K562 (cell line): ENCODE data around the gene ABCA1.

Experiments used
- ATF1 ChIP-seq, 2 experiments: fragments of 450-650 bp in 1 of 2; IDR thresholded peaks; 2 replicates each; pipeline ENCODE4 v1.6.1; 2016; ENCODE audit warnings: missing compliant biosample characterization in 1 of 2, missing genetic modification characterization in 1 of 2
- FOS ChIP-seq: IDR thresholded peaks from 3 replicates; pipeline ENCODE4 v1.6.1; 2011; ENCODE audit not compliant: insufficient read length; ENCODE audit errors: extremely low read depth
- HDAC8 ChIP-seq: fragments of 450-650 bp; IDR thresholded peaks from 2 replicates; pipeline ENCODE4 v1.6.1; 2016; ENCODE audit warnings: mild to moderate bottlenecking, missing genetic modification characterization, moderate library complexity, missing compliant biosample characterization
- MED1 ChIP-seq: sonication (generic); formaldehyde crosslinking; IDR thresholded peaks from 2 replicates; pipeline ENCODE4 v1.8.1; 2023; ENCODE audit warnings: missing genetic modification reagents, borderline replicate concordance
- PTBP1 ChIP-seq: fragments of 200-400 bp; formaldehyde crosslinking; IDR thresholded peaks from 2 replicates; pipeline ENCODE4 v1.6.1; 2017; ENCODE audit warnings: low read depth, low read length
- RBBP5 ChIP-seq: fragments of 200-600 bp; sonication (generic); IDR thresholded peaks from 2 replicates; pipeline ENCODE4 v1.6.1; 2012; ENCODE audit warnings: borderline replicate concordance, mild to moderate bottlenecking, low read length, control low read depth, inconsistent platforms; ENCODE audit not compliant: insufficient read depth, poor library complexity, severe bottlenecking
- TCF7L2 ChIP-seq: fragments of 150-350 bp; IDR thresholded peaks from 2 replicates; pipeline ENCODE4 v1.6.1; 2016; ENCODE audit warnings: low read depth, mild to moderate bottlenecking, low read length, moderate library complexity
- ZNF239 ChIP-seq: fragments of 250-450 bp; sonication (Bioruptor Pico); IDR thresholded peaks from 2 replicates; pipeline ENCODE4 v1.4.0; 2020; ENCODE audit warnings: mild to moderate bottlenecking
- TF ChIP-seq, protein P1 (sequence below), 3 experiments: IDR thresholded peaks in 2 of 3; conservative IDR thresholded peaks in 1 of 3; 2 replicates each; pipeline ENCODE4 v1.5.1; 2011 to 2012; ENCODE audit warnings: low read length in 3 of 3, mild to moderate bottlenecking in 3 of 3, control low read depth in 2 of 3, improper control_type of control experiment in 1 of 3, inconsistent platforms in 1 of 3, low read depth in 1 of 3, mixed read lengths in 1 of 3, moderate library complexity in 1 of 3; ENCODE audit not compliant: insufficient read depth in 2 of 3
- TF ChIP-seq, protein P2 (sequence below): sonication (generic); formaldehyde crosslinking; IDR thresholded peaks from 2 replicates; pipeline ENCODE4 v1.9.0; 2022; ENCODE audit warnings: mild to moderate bottlenecking, missing genetic modification reagents
- TF ChIP-seq, protein P3 (sequence below): IDR thresholded peaks from 2 replicates; pipeline ENCODE4 v1.6.1; 2016; ENCODE audit warnings: missing genetic modification characterization, missing compliant biosample characterization
- TF ChIP-seq, protein P4 (sequence below): fragments of 450-650 bp; formaldehyde crosslinking; IDR thresholded peaks from 2 replicates; pipeline ENCODE4 v1.4.0; 2020; ENCODE audit warnings: mild to moderate bottlenecking

DNA sequence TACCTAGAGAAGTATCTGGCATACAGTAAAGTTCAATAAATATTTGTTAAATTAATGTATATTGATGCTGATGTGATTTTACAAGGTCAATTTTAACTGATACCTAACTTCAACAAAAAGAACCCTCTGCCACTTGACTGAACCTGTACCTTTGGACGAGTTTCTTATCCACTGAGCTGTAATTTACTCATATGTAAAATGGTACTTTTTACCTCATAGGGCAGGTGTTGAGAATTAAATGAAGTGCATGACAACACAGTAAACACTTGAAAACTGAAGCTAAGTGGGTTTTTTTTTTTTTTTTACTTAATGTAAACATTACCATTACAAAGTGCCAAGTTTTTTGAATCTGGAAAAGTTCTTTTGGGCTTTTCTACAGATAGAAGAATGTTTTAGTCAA lies 148.6 kb downstream of the ABCA1 start:
- TF ChIP-seq PTBP1 (no peak), ZNF239 (CRISPR knock-in tag) (no peak), HDAC8 (tag) (no peak), RBBP5 (no peak), MED1 (no peak), TCF7L2 (no peak), ATF1 (CRISPR knock-in tag; IDR thresholded peaks at IDR 0.05) (no peak), ATF1 (tag; IDR thresholded peaks at IDR 0.05) (no peak), FOS (no peak)
- TF ChIP-seq, protein P1, sequence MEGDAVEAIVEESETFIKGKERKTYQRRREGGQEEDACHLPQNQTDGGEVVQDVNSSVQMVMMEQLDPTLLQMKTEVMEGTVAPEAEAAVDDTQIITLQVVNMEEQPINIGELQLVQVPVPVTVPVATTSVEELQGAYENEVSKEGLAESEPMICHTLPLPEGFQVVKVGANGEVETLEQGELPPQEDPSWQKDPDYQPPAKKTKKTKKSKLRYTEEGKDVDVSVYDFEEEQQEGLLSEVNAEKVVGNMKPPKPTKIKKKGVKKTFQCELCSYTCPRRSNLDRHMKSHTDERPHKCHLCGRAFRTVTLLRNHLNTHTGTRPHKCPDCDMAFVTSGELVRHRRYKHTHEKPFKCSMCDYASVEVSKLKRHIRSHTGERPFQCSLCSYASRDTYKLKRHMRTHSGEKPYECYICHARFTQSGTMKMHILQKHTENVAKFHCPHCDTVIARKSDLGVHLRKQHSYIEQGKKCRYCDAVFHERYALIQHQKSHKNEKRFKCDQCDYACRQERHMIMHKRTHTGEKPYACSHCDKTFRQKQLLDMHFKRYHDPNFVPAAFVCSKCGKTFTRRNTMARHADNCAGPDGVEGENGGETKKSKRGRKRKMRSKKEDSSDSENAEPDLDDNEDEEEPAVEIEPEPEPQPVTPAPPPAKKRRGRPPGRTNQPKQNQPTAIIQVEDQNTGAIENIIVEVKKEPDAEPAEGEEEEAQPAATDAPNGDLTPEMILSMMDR (IDR thresholded peaks at IDR 0.05 in 2 of 3, conservative IDR thresholded peaks at IDR 0.05 in 1 of 3; ENCODE audit: insufficient read depth in 2 of 3, low read depth in 1 of 3, low read length in 3 of 3), result no peak
- TF ChIP-seq, protein P2, sequence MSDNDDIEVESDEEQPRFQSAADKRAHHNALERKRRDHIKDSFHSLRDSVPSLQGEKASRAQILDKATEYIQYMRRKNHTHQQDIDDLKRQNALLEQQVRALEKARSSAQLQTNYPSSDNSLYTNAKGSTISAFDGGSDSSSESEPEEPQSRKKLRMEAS (CRISPR knock-in tag), result no peak
- TF ChIP-seq, protein P3, sequence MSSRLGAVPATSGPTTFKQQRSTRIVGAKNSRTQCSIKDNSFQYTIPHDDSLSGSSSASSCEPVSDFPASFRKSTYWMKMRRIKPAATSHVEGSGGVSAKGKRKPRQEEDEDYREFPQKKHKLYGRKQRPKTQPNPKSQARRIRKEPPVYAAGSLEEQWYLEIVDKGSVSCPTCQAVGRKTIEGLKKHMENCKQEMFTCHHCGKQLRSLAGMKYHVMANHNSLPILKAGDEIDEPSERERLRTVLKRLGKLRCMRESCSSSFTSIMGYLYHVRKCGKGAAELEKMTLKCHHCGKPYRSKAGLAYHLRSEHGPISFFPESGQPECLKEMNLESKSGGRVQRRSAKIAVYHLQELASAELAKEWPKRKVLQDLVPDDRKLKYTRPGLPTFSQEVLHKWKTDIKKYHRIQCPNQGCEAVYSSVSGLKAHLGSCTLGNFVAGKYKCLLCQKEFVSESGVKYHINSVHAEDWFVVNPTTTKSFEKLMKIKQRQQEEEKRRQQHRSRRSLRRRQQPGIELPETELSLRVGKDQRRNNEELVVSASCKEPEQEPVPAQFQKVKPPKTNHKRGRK (tag), result no peak
- TF ChIP-seq, protein P4, sequence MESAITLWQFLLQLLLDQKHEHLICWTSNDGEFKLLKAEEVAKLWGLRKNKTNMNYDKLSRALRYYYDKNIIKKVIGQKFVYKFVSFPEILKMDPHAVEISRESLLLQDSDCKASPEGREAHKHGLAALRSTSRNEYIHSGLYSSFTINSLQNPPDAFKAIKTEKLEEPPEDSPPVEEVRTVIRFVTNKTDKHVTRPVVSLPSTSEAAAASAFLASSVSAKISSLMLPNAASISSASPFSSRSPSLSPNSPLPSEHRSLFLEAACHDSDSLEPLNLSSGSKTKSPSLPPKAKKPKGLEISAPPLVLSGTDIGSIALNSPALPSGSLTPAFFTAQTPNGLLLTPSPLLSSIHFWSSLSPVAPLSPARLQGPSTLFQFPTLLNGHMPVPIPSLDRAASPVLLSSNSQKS (CRISPR knock-in tag), result no peak
